HCT116 (cell line): ENCODE results near the gene MEI1. TPM values are rescaled to one million over a fixed set of nuclear protein-coding genes. Genes with fewer than 3 reads are reported as not detected.

ENCODE experiments used
- ATAC-seq: fragments of 200-7000 bp; cut with Tn5 transposase; 2 replicates; pipeline ENCODE4 v1.9.1; 2020; ENCODE audit warnings: mild to moderate bottlenecking, moderate library complexity
- BruUV-seq: library from RNA; stranded (reverse); fragments of 400-500 nt; replicated peaks from 2 replicates; lab custom pipeline; 2021; lab: Mats Ljungman, UMichigan
- CTCF ChIA-PET: fragments of 300-600 bp; sonication (Branson Sonifier 250); formaldehyde crosslinking; loops from one replicate; lab custom pipeline; 2021; ENCODE audit warnings: antibody characterized with exemption; lab: Charles Lee
- POLR2A ChIA-PET: fragments of 300-600, 350-600 bp; sonication (Branson Sonifier 250); formaldehyde crosslinking; loops from one replicate; lab custom pipeline; 2021; ENCODE audit warnings: antibody characterized with exemption; lab: Charles Lee
- RAD21 ChIA-PET, 2 experiments: fragments of 300-600 bp; sonication (Branson Sonifier 250); formaldehyde crosslinking; loops; one replicate each; lab custom pipeline; 2023; ENCODE audit warnings: low total read pairs in 2 of 2; ENCODE audit not compliant: uncharacterized antibody in 2 of 2, unreplicated experiment in 2 of 2, low non-redundant PET in 1 of 2; lab: Charles Lee
- DNase-seq: peaks from one replicate; pipeline ENCODE4 v3.0.0-alpha.2; 2010; ENCODE audit warnings: low read depth, low spot score
- H2AFZ ChIP-seq: fragments of 200-600 bp; shearing (Covaris generic), sonication (generic); 2 replicates; pipeline ENCODE4 v1.6.1; 2017; ENCODE audit warnings: low read depth, mixed run types, mixed read lengths, antibody characterized with exemption, low read length; ENCODE audit not compliant: poor library complexity, severe bottlenecking
- H3K27ac ChIP-seq: 2 replicates; pipeline ENCODE4 v1.5.1; 2012; ENCODE audit warnings: low read depth, low read length
- H3K27me3 ChIP-seq: fragments of 200-600 bp; sonication (generic); 2 replicates; pipeline ENCODE4 v1.6.1; 2016; ENCODE audit warnings: mixed run types, low read length, mixed read lengths; ENCODE audit not compliant: insufficient read depth
- H3K36me3 ChIP-seq, 2 experiments: fragments of 200-500 bp in 1 of 2; fragments of 200-600 bp in 1 of 2; sonication (Bioruptor generic) in 1 of 2; sonication (generic) in 1 of 2; 2 replicates each; pipeline versions ENCODE4 v1.5.1 to v1.6.1; 2014 to 2016; ENCODE audit warnings: low read length in 2 of 2, inconsistent platforms in 1 of 2, mixed read lengths in 1 of 2, mixed run types in 1 of 2; ENCODE audit not compliant: insufficient read depth in 2 of 2, control insufficient read depth in 1 of 2
- H3K4me1 ChIP-seq, 2 experiments: fragments of 200-600 bp in 1 of 2; sonication (generic) in 1 of 2; 2 replicates each; pipeline versions ENCODE4 v1.5.1 to v1.6.1; 2012 to 2017; ENCODE audit warnings: low read length in 2 of 2, inconsistent platforms in 1 of 2, mild to moderate bottlenecking in 1 of 2, mixed read lengths in 1 of 2, mixed run types in 1 of 2, moderate library complexity in 1 of 2; ENCODE audit not compliant: insufficient read depth in 2 of 2, control insufficient read depth in 1 of 2
- H3K4me2 ChIP-seq: fragments of 200-600 bp; sonication (generic); 2 replicates; pipeline ENCODE4 v1.6.1; 2017; ENCODE audit warnings: mixed run types, low read length, mixed read lengths
- H3K4me3 ChIP-seq, 2 experiments: fragments of 200-600 bp in 1 of 2; sonication (generic) in 1 of 2; replicated peaks in 1 of 2; 2 replicates each; pipeline ENCODE4 v1.5.1; 2011 to 2016; ENCODE audit warnings: low read length in 2 of 2, control low read depth in 1 of 2, low read depth in 1 of 2, mild to moderate bottlenecking in 1 of 2, mixed read lengths in 1 of 2, mixed run types in 1 of 2
- H3K79me2 ChIP-seq: fragments of 200-600 bp; sonication (generic); 2 replicates; pipeline ENCODE4 v1.6.1; 2017; ENCODE audit warnings: mild to moderate bottlenecking, mixed run types, low read length, moderate library complexity, mixed read lengths; ENCODE audit not compliant: insufficient read depth
- H3K9ac ChIP-seq: fragments of 200-600 bp; sonication (generic); 2 replicates; pipeline ENCODE4 v1.6.1; 2016; ENCODE audit warnings: low read length, mixed read lengths
- H3K9me2 ChIP-seq: fragments of 200-600 bp; sonication (generic), shearing (Covaris generic); 2 replicates; pipeline ENCODE4 v1.6.1; 2017; ENCODE audit warnings: mixed run types, mild to moderate bottlenecking, moderate library complexity; ENCODE audit not compliant: insufficient read depth
- H3K9me3 ChIP-seq, 2 experiments: fragments of 200-500 bp in 1 of 2; fragments of 200-600 bp in 1 of 2; sonication (Bioruptor generic) in 1 of 2; sonication (generic) in 1 of 2; 2 replicates each; pipeline ENCODE4 v1.6.1; 2014 to 2017; ENCODE audit warnings: low read length in 2 of 2, mixed read lengths in 2 of 2, inconsistent platforms in 1 of 2, low read depth in 1 of 2, mild to moderate bottlenecking in 1 of 2, mixed run types in 1 of 2, moderate library complexity in 1 of 2; ENCODE audit not compliant: control insufficient read depth in 1 of 2, insufficient read depth in 1 of 2
- H4K20me1 ChIP-seq: fragments of 200-600 bp; sonication (generic), shearing (Covaris generic); 2 replicates; pipeline ENCODE4 v1.6.1; 2017; ENCODE audit warnings: mixed run types, mild to moderate bottlenecking, moderate library complexity; ENCODE audit not compliant: insufficient read depth
- ELF1 ChIP-seq: IDR thresholded peaks from 2 replicates; pipeline ENCODE4 v1.6.1; 2012; ENCODE audit warnings: low read depth, borderline replicate concordance
- JUND ChIP-seq: IDR thresholded peaks from 2 replicates; pipeline ENCODE4 v1.6.1; 2012
- MAX ChIP-seq: IDR thresholded peaks from 2 replicates; pipeline ENCODE4 v1.6.1; 2012
- POLR2A ChIP-seq: IDR thresholded peaks from 2 replicates; pipeline ENCODE4 v1.7.0; 2011; ENCODE audit warnings: borderline replicate concordance; ENCODE audit not compliant: insufficient read depth, insufficient read length; ENCODE audit errors: extremely low read depth
- POLR2AphosphoS5 ChIP-seq: IDR thresholded peaks from 2 replicates; pipeline ENCODE4 v1.6.1; 2011; ENCODE audit warnings: mild to moderate bottlenecking, low read depth, low read length, moderate library complexity
- RAD21 ChIP-seq: IDR thresholded peaks from 2 replicates; pipeline ENCODE4 v1.6.1; 2012; ENCODE audit warnings: low read depth, mild to moderate bottlenecking
- SIN3A ChIP-seq: IDR thresholded peaks from 2 replicates; pipeline ENCODE4 v1.6.1; 2012; ENCODE audit warnings: low read depth
- SP1 ChIP-seq: IDR thresholded peaks from 2 replicates; pipeline ENCODE4 v1.6.1; 2012; ENCODE audit warnings: low read depth
- SRF ChIP-seq: IDR thresholded peaks from 2 replicates; pipeline ENCODE4 v1.6.1; 2012; ENCODE audit warnings: low read depth
- TCF7L2 ChIP-seq: IDR thresholded peaks from 2 replicates; pipeline ENCODE4 v1.7.0; 2011; ENCODE audit warnings: borderline replicate concordance, inconsistent platforms; ENCODE audit not compliant: insufficient read depth, insufficient read length; ENCODE audit errors: extremely low read depth
- YY1 ChIP-seq: IDR thresholded peaks from 2 replicates; pipeline ENCODE4 v1.6.1; 2011; ENCODE audit warnings: low read length, low read depth, moderate library complexity, mild to moderate bottlenecking; ENCODE audit not compliant: insufficient replicate concordance; ENCODE audit errors: extremely low read depth
- ZFX ChIP-seq: fragments of 450-650 bp; IDR thresholded peaks from 2 replicates; pipeline ENCODE4 v1.6.1; 2017
- ZNF274 ChIP-seq: fragments of 200-500 bp; sonication (Bioruptor generic); IDR thresholded peaks from 2 replicates; pipeline ENCODE4 v1.6.1; 2014; ENCODE audit warnings: mild to moderate bottlenecking, low read depth, low read length, inconsistent platforms
- intact Hi-C: fragments of 100-400 bp; cut with micrococcal nuclease; formaldehyde crosslinking; loops from 2 replicates; pipeline ENCODE4 v1.10.0; 2022
- total RNA-seq: library from RNA; stranded (reverse); gene quantifications from one replicate; pipeline ENCODE4 v1.2.1, GENCODE V29; 2021; ENCODE audit not compliant: unreplicated experiment
- TF ChIP-seq, protein P1 (sequence below): IDR thresholded peaks from 2 replicates; pipeline ENCODE4 v1.6.1; 2012; ENCODE audit warnings: low read depth
- TF ChIP-seq, protein P2 (sequence below), 3 experiments: fragments of 200-600 bp in 1 of 3; sonication (generic) in 1 of 3; IDR thresholded peaks in 2 of 3; conservative IDR thresholded peaks in 1 of 3; 2 replicates each; pipeline ENCODE4 v1.5.1; 2012 to 2017; ENCODE audit warnings: low read depth in 2 of 3, low read length in 2 of 3, antibody characterized with exemption in 1 of 3, borderline replicate concordance in 1 of 3, control low read depth in 1 of 3, mild to moderate bottlenecking in 1 of 3, mixed read lengths in 1 of 3, mixed run types in 1 of 3, moderate library complexity in 1 of 3; ENCODE audit not compliant: insufficient read depth in 1 of 3

Gene MEI1
- total RNA-seq, 1 experiment from 2014 or later, result 0.64 TPM

GRCh38 chr22:41702763-41703162 lies 3.5 kb downstream of the MEI1 start:
- no TSS peak for BruUV-seq
- Histone ChIP-seq H3K4me3 (no peak overlapping the region), H3K36me3 (no peaks in the 10 kb centered on the region), H2AFZ (no peak overlapping the region), H3K79me2 (no peaks in the 10 kb centered on the region), H3K4me1 (peaks cover 0 to under 1% of the 10 kb centered on the region in 2 experiments; a peak in 1 of 4 replicates), H3K27ac (no peak overlapping the region), H3K9me2 (no peaks in the 10 kb centered on the region), H4K20me1 (no peaks in the 10 kb centered on the region)
- POLR2A ChIA-PET, result no interaction called here
- no peak for DNase-seq
- TF ChIP-seq YY1 (no peak), SIN3A (no peak), POLR2AphosphoS5 (no peak), RAD21 (no peak), SP1 (no peak), MAX (no peak), TCF7L2 (no peak), ELF1 (no peak), JUND (no peak), ZFX (no peak), SRF (no peak), ZNF274 (no peak), POLR2A (no peak)
- TF ChIP-seq, protein P1, sequence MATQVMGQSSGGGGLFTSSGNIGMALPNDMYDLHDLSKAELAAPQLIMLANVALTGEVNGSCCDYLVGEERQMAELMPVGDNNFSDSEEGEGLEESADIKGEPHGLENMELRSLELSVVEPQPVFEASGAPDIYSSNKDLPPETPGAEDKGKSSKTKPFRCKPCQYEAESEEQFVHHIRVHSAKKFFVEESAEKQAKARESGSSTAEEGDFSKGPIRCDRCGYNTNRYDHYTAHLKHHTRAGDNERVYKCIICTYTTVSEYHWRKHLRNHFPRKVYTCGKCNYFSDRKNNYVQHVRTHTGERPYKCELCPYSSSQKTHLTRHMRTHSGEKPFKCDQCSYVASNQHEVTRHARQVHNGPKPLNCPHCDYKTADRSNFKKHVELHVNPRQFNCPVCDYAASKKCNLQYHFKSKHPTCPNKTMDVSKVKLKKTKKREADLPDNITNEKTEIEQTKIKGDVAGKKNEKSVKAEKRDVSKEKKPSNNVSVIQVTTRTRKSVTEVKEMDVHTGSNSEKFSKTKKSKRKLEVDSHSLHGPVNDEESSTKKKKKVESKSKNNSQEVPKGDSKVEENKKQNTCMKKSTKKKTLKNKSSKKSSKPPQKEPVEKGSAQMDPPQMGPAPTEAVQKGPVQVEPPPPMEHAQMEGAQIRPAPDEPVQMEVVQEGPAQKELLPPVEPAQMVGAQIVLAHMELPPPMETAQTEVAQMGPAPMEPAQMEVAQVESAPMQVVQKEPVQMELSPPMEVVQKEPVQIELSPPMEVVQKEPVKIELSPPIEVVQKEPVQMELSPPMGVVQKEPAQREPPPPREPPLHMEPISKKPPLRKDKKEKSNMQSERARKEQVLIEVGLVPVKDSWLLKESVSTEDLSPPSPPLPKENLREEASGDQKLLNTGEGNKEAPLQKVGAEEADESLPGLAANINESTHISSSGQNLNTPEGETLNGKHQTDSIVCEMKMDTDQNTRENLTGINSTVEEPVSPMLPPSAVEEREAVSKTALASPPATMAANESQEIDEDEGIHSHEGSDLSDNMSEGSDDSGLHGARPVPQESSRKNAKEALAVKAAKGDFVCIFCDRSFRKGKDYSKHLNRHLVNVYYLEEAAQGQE, result no peak
- TF ChIP-seq, protein P2, sequence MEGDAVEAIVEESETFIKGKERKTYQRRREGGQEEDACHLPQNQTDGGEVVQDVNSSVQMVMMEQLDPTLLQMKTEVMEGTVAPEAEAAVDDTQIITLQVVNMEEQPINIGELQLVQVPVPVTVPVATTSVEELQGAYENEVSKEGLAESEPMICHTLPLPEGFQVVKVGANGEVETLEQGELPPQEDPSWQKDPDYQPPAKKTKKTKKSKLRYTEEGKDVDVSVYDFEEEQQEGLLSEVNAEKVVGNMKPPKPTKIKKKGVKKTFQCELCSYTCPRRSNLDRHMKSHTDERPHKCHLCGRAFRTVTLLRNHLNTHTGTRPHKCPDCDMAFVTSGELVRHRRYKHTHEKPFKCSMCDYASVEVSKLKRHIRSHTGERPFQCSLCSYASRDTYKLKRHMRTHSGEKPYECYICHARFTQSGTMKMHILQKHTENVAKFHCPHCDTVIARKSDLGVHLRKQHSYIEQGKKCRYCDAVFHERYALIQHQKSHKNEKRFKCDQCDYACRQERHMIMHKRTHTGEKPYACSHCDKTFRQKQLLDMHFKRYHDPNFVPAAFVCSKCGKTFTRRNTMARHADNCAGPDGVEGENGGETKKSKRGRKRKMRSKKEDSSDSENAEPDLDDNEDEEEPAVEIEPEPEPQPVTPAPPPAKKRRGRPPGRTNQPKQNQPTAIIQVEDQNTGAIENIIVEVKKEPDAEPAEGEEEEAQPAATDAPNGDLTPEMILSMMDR (IDR thresholded peaks at IDR 0.05 in 2 of 3, conservative IDR thresholded peaks at IDR 0.05 in 1 of 3; ENCODE audit: borderline replicate concordance in 1 of 3, insufficient read depth in 1 of 3, low read depth in 2 of 3, low read length in 2 of 3), result no peak
- TF ChIP-seq, all 23 proteins: peak for 0
- intact Hi-C loops, result no loop called here
- ATAC-seq, result no peak
- no peaks in the 10 kb centered on the region for H3K27me3 ChIP-seq
- ChIA-PET RAD21 (no interaction called here), CTCF (no interaction called here)
- no peak overlapping the region for H3K9ac ChIP-seq
- H3K9me3 ChIP-seq, result no peaks in the 10 kb centered on the region
- no peak overlapping the region for H3K4me2 ChIP-seq
